Measurements from ENCODE around the gene BLOC1S6. TPM values are rescaled to one million over a fixed set of nuclear protein-coding genes. Genes with fewer than 3 reads are reported as not detected.

BLOC1S6 gene
- total RNA-seq, 1 donor from 2014 or later: 40.9 TPM

GRCh38 chr15:45585069-45585791 lies 1.9 kb upstream of the BLOC1S6 start:
- intact Hi-C loops (cut with DNase I): no loop called here

GRCh38 chr15:45586125-45586524 lies 1.1 kb upstream of the BLOC1S6 start:
- intact Hi-C loops (cut with DNase I): no loop called here
- Histone ChIP-seq H3K4me1 (peaks cover 33% of the 10 kb centered on the region), H3K36me3 (no peaks in the 10 kb centered on the region), H3K27ac (peak overlapping the region; percentile 99), H3K27me3 (no peaks in the 10 kb centered on the region), H3K9me3 (no peaks in the 10 kb centered on the region), H3K4me3 (peak overlapping the region; percentile 85)
- no peak for DNase-seq
- no peak for TF ChIP-seq CTCF (IDR thresholded peaks at IDR 0.05)
- ATAC-seq: no peak

More at GRCh38 chr15:45585069-45585791, 1.9 kb upstream of the BLOC1S6 start:
- peaks cover 25% of the 10 kb centered on the region for H3K4me1 ChIP-seq
- no peak overlapping the region for H3K4me3 ChIP-seq
- no peak for TF ChIP-seq CTCF (IDR thresholded peaks at IDR 0.05)
- H3K9me3 ChIP-seq: no peaks in the 10 kb centered on the region
- no peak overlapping the region for H3K27ac ChIP-seq
- no peaks in the 10 kb centered on the region for H3K36me3 ChIP-seq
- no peaks in the 10 kb centered on the region for H3K27me3 ChIP-seq
- DNase-seq (no peak), ATAC-seq (no peak)

GRCh38 chr15:45586601-45587094 lies 531 bp upstream of the BLOC1S6 start:
- Histone ChIP-seq H3K36me3 (no peaks in the 10 kb centered on the region), H3K9me3 (no peaks in the 10 kb centered on the region), H3K27me3 (no peaks in the 10 kb centered on the region), H3K4me1 (peaks cover 33% of the 10 kb centered on the region), H3K4me3 (peak overlapping the region; percentile 85), H3K27ac (peak overlapping the region; percentile 99)
- intact Hi-C loops (cut with DNase I): no loop called here
- ATAC-seq (no peak), DNase-seq (no peak)
- TF ChIP-seq CTCF (IDR thresholded peaks at IDR 0.05): no peak

GRCh38 chr15:45587863-45588170 lies 638 bp downstream of the BLOC1S6 start:
- Histone ChIP-seq H3K27me3 (no peaks in the 10 kb centered on the region), H3K4me1 (peaks cover 33% of the 10 kb centered on the region), H3K27ac (peak overlapping the region; percentile 99), H3K9me3 (no peaks in the 10 kb centered on the region), H3K36me3 (no peaks in the 10 kb centered on the region), H3K4me3 (peak overlapping the region; percentile 85)
- DNase-seq (no peak), ATAC-seq (no peak)
- intact Hi-C loops (cut with DNase I): no loop called here
- TF ChIP-seq CTCF (IDR thresholded peaks at IDR 0.05): no peak

GRCh38 chr15:45588219-45588875 lies 1.2 kb downstream of the BLOC1S6 start:
- Histone ChIP-seq H3K4me3 (peak overlapping the region; percentile 85), H3K36me3 (no peaks in the 10 kb centered on the region), H3K9me3 (no peaks in the 10 kb centered on the region), H3K4me1 (peaks cover 33% of the 10 kb centered on the region), H3K27ac (peak overlapping the region; percentile 99), H3K27me3 (no peaks in the 10 kb centered on the region)
- DNase-seq (no peak), ATAC-seq (no peak)
- no peak for TF ChIP-seq CTCF (IDR thresholded peaks at IDR 0.05)
- intact Hi-C loops (cut with DNase I): no loop called here

All from upper lobe of right lung (tissue), 1 donor.